NCI-H146 treated with DMSO at 0.1 percent for 48 hours (cell line): ENCODE data around the gene TRIB2.

ENCODE experiments used
- DNase-seq: peaks from one replicate; lab custom pipeline; 2025; ENCODE audit not compliant: unreplicated experiment; lab: John Stamatoyannopoulos, UW

TRIB2 gene

GRCh38 chr2:12737738-12738485 is 21.2 kb downstream of the TRIB2 start:
- DNase-seq: no peak

DNA sequence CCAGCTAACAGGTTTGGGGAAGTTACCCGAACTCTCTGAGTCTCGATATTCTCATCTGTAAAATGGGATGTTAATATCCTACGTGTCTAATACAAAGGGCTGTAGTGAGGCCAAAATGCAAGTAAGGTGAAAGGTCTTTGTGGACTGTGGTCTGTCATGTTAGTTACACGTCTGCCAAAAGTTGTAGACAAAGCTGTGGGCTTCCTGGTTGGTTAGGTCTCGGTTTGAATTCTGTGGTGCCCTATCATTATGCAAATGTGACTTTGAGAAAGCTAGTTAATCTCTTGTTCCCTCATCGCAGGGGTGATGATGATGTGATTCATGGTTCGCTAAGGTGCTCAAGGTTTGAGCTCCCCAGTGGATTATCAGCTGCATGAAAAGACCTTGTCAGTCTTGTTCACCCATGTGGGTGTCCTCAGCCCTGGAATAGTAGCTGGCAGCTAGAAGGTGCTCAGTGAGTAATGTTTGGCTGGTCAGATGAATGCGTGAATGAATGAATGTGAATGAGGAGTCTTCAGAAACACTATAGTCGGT is 23.1 kb downstream of the TRIB2 start:
- DNase-seq: no peak

DNA sequence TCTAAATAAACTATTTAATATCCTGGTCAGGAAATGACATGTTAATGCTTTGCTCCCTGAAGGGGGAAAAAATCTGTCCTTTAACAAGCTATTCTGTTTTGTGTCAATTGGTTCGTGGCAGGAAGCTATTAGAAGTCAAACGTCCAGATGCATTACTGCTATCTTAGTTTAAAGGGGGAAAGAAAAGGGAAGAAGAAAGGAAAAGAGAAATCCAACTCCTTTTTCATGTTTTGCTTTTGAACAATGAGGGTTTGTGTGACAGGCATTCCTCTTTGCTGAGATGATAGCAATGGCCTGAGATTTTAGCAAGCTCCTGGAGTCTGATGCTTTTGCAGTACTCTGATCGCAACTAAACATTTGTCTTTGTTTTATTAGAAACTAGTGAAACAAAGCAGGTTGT is 24.6 kb downstream of the TRIB2 start:
- DNase-seq: no peak

GRCh38 chr2:12742891-12743290 is 26.2 kb downstream of the TRIB2 start:
- DNase-seq: no peak

DNA sequence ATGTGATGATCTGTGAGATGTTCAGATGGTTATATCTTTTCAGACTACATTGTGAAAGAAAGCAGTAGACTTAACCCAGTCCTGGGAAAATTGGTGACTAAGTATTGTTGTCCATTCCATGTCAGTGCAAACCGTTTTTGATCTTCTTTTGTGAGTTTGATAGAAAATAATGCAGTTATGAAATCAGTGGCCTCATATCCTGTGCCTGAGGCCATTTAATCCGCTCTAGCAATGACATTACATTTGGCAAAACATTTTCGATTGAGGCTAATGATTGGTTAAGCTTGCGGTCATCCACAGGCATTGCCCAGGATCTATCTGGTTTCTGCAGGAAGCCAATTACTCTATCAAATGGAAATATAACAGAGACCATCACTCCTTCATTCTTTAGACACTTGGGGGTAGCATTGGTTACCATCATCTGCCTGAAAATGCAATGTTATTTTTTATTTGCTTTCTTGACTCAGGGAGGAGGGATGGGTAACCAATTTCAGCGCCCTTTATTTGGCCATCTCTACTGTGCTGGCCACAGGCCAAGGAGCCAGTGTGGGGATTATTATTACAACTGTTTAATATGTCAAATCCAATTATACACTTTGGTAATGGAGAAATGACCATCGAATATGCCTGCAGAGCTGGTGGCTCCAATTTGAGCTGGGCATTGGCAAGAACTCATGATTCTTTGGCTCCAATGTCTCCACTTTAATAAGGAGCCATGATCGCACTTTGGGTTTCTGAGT is 33.6 kb downstream of the TRIB2 start:
- DNase-seq: no peak

- no peak for DNase-seq
Measured at GRCh38 chr2:12754643-12755042, 37.9 kb downstream of the TRIB2 start.

- DNase-seq: no peak
Measured at GRCh38 chr2:12755384-12755783, 38.6 kb downstream of the TRIB2 start.

DNA sequence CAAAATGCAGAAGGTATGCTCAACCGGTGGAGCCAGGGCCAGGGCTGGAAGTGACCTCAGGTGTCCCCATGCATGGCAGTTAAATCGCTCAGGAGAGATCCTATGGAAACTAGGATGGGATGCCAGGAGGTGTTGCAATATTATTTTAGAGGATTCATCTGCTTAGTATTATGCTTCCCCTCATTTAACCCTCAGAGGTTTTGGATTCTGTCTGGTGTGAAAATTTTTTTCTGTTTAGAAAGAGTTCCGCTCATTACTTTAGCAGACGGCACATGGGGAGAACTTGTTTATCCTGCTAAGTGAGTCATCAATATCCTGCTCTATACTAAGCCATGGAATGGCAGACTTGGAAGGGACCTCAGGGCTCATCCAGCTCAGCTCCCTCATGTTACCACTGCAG is 42.5 kb downstream of the TRIB2 start:
- DNase-seq: no peak

DNA sequence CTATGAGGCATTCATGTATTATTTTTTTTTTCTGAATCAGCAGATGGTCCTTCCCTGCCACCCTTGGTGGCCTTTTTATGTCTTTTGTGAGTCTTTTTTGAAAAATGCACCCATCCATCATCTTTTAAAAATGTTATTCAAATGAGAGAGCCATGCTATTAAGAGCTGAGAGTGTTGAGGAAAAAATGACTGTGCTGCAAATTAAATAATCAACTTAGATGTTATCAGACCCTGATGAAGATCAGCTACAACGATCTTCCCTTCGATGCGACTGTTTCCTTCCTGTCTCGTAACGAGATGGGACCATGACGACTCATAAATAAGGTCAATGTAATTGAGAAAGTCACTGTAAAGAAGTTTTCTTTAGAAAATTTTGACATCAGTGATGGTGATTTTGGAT is 44.4 kb downstream of the TRIB2 start:
- no peak for DNase-seq

DNA sequence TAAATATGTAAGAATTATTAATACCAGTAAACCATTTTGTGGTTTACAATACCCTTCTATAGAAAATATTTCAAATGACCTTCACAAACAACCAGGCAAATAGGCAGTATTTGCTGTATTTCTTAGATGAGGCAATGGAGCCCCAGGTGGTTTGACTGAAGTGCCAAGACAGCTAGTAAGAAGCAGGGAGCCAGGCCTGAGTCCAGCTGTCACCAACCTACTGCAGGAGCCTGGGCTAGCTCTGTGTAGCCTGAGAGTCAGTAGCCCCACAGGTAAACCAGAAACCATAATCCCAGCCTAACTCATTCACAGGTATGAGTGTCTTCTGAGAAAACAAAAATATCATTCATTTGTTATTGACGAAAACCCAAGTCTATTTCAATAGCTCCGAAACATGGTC is 45.6 kb downstream of the TRIB2 start:
- no peak for DNase-seq

GRCh38 chr2:12762976-12763375 is 46.2 kb downstream of the TRIB2 start:
- no peak for DNase-seq

GRCh38 chr2:12763486-12763885 is 46.8 kb downstream of the TRIB2 start:
- no peak for DNase-seq

- DNase-seq: no peak
Measured at GRCh38 chr2:12764075-12764730, 47.5 kb downstream of the TRIB2 start.

GRCh38 chr2:12764849-12765605 is 48.3 kb downstream of the TRIB2 start:
- DNase-seq: no peak

GRCh38 chr2:12766421-12766879 is 49.7 kb downstream of the TRIB2 start:
- DNase-seq: no peak

DNA sequence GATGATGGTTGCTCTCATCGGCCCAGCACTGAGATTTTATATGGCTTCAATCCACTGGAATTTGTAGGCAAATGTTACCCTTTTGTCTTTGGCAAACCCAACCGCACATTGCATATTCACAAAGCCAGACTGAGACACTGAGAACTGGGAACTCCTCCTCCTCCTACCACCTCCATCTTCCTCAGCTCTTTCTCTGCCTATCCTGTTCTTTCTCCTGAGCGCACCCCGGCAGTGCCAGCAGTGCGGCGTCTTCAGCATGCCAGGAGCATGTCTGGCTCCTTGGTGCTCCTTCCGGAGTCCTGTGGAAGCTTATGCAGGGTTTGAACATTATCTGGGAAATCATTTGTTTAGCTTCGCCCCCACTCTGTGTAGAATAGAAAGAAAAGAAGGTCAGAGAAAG is 50.8 kb downstream of the TRIB2 start:
- no peak for DNase-seq

- DNase-seq: no peak
Measured at GRCh38 chr2:12767996-12768624, 51.4 kb downstream of the TRIB2 start.

- no peak for DNase-seq
Measured at GRCh38 chr2:12769492-12770105, 52.9 kb downstream of the TRIB2 start.

- DNase-seq: no peak
Measured at GRCh38 chr2:12770300-12770968, 53.7 kb downstream of the TRIB2 start.

GRCh38 chr2:12771154-12771553 is 54.4 kb downstream of the TRIB2 start:
- DNase-seq: no peak
